ENCODE measurements around the gene MBNL1.
"Not testable (repeated sequence)": the region's sequence is repeated elsewhere in the genome, so short reads cannot be mapped to it uniquely, and the experiment has no call there.

Gene MBNL1

DNA sequence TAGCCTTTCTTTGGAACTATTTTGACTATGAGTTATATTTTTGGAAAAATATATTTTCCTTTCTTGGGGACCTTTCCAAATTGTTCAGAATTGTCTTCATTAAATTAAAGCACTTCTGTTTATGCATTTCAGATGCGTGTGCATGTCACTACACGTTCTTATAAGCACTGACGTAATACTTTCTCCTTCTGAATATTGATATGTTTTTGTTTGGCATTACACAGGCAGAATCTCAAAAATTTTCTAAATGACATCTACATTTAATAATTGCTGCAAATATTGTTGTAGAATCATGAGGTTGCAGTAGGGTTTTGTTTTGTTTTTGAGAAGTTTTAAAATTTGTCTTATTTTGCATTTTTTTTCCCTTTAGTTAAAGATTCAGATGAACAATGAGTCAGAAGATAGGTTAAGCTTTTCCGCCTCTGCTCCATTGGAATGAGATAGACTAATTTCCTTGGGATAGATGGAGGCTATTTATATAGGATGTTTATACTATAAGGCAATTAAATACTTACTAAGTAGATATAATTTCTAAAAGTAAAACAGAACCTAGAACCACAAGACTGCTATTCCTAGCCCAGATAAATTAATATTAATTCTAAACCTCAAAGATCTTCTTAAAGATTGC is 110.8 kb downstream of the MBNL1 start:
- no peak for DNase-seq (ENCODE audit: low spot score)

DNA sequence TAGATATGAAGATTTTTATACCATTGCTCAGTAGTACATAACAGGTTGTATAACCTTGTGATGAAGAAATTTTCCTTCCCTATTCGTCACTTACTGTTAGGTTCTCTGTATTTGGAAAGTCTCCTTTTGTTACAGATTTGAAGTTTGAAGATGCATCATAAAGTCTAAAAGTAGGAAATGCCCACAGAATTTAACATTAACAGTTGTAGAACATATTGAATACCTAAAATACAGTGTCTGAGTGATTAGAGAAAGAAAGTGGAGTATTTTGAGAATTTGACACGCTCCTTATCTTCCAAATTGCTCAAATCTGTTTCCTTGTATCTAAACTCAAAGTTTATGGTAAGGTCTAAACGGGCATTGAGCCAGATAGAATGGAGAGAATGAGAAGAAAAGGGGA is 111.3 kb downstream of the MBNL1 start:
- DNase-seq (ENCODE audit: low spot score) = no peak

DNA sequence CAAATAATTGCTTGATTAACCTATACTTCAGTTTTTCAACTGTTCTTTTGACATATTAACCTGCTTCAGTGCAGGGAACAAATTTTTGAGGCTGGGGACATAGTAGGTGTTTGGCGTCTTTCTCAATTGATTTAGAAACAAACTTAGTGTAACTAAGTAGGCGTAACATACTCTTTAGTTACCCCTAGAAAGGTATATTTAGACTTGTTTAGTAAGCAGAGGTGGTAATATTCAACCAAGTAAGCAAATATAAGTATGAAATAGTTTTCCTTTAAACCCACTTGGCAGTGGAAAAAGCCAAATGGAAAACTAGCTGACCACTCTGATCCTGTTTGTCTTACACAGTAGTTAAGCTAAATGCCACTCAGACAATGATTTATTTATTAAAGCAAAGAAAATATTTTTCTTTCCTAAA is 113.2 kb downstream of the MBNL1 start:
- no peak for DNase-seq (ENCODE audit: low spot score)

DNA sequence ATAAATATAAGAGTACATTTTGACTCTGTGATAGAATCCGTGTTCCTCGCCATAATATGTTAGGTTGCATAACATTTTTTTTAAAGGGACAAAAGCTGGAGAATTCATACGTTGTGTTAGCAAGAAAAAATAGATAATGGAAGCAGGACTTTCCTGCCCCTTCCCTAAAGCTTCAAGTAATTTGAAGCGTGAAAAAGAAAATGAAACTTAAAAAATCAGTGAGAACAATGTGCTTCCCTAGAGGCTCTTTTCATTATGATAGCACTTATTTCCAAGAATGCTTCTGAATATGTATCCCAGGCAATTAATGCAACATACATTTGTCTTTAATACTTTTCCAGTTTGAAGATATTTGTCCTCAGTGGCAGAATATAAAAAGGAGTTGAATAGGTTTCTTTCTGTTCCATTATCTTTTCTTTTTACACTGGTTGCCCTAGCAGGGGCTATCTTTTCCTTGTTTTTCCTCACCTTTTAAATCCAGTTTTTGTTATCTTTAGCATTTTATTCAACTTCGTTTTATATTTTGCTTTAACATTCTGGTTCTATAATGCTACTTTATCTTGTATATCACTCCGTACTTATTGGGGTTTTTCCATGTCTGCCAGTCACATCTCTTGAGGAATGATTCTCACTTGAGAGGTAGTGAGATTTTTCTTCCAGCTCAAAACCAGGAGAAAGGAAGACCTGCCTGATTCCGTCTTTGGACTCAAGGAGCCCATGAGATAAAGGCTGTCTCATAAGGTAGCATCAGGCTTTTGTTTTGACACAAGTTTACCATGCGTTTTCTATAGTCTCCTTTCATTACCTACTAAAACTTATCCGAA is 113.8 kb downstream of the MBNL1 start:
- no peak for DNase-seq (ENCODE audit: low spot score)

DNA sequence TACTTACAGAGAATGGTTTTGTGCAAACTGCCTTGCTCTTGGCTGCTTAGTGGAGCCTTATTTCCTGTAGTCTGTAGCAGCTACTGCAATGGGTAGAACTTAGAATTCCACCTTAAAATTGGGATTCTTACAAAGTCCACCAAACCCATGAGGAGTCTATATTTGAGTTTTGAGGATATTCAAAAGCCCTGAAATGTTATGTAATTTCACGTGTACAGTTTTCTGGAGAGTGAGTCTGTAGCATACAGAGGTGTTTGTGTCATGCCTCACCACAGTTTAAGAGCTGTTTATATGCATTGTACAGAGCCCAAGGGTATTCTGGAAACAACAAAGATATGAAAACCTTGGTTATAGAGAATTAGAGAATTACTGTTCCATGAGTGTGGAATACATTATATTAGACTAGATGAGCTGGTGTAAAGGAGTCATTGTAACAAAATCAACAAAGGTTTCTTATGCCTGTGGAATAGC is 114.4 kb downstream of the MBNL1 start:
- no peak for DNase-seq (ENCODE audit: low spot score)

DNA sequence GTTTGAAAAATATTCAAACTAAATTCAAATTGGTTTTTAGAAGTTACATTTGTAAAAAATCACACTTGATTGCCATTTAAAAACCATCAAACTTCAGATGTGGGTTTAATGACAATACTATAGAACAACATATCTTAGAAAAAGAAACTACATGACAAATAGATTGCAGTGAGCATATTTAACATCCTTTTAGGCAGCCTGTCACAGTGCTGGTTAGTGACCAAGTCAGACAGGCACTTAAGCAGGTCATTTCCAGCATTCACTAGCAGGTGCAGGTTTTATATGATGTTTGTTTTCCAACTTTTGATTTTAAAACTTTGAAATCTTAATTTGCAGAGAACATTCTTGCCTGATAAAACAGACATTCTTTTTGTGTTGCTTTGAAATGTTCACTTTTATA is 115.7 kb downstream of the MBNL1 start:
- no peak for DNase-seq (ENCODE audit: low spot score)

DNA sequence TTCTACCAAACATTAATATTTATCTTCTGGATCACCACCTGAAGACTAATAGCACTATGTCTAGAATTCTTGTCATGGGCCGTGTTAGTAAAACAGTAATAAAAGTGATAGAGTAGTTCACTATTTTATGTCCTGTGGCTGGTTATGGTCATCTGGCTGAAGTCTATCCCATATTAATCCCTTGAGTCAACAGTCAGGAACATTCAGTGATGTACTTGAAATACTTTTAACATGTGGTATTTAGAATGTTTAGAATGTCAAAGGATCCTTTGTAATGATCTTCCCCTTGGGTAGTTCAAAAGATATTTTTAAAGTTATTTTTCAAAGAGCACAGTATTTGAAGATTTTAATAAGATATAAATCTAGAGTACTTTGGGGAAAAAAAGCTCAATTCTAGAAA is 117.0 kb downstream of the MBNL1 start:
- no peak for DNase-seq (ENCODE audit: low spot score)

DNA sequence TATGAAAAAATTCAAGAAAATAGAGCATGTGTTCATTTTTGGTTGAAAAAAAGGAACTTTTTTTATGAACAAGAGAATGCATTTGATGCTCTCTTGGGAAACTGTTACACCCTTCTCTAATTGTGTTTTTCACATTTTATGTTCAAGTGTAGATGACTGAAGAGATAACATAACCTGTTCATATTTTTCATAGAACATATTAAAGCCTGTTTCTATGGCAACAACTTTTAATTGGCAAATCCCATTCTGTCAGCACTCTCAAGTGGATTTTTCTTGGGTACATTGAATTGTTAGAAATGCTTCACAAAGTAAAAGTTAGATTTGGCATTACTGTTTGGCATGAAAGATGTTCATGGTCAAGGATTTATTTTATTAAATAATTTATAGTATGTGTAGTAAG is 117.5 kb downstream of the MBNL1 start:
- DNase-seq (ENCODE audit: low spot score) = no peak

DNA sequence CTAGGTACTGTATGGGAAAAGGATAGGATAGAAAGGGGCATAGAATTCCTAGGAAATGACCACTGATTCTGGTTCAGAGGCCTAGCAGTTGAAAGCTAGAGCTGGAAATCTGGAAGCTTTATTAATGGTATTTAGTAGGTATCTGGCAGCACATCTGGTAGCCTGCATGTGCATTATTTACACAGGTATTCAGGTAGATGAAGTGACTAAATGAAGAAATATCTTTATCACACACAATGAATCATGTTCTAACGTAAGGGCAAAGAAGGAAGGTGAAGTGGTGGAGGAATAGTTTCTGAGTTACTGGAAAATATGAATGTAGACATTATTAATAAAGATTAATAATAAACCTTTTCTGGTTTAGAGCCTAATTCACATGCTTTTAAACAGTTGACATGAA is 119.9 kb downstream of the MBNL1 start:
- no peak for DNase-seq (ENCODE audit: low spot score)

DNA sequence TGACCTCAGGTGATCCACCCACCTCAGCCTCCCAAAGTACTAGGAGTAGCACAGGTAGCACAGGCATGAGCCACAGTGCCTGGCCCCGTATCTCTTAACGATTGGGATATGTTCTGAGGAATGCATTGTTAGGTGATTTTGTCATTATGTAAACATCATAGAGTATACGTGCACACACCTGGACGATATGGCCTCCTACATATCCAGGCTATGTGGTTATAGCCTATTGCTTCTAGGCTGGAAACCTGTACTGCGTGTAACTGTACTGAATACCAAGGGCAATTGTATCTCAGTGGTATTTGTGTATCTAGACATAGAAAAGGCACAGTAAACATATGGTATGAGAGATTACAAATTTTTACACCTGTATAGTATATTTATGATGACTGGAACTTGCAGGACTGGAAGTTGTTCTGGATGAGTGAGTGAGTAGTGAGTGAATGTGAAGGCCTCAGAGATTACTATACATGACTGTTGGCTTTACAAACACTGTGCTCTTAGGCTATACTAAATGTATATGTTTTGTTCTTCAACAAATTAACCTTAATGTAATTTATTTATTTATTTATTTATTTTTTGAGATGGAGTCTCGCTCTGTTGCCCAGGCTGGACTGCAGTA is 120.7 kb downstream of the MBNL1 start:
- no peak for DNase-seq (ENCODE audit: low spot score)

DNA sequence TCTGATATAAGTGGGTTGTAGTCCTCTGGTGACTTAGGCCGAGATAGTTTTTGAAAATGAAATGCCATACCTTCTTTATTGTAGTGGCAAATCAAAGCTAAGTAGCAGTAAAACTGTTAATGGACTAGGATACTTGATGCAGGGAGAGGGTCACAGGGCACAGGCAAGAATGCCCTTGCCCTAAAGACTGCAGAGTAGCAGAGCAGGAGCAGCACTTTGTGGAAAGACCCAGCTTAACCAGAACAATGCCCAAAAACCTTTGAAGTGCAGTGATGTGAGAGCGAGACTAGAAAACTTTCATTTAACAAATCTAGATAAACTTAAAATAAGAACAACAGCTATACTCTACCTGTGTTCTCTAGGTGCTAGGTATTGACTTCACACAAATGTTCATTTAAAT is 121.9 kb downstream of the MBNL1 start:
- DNase-seq (ENCODE audit: low spot score) = no peak

DNA sequence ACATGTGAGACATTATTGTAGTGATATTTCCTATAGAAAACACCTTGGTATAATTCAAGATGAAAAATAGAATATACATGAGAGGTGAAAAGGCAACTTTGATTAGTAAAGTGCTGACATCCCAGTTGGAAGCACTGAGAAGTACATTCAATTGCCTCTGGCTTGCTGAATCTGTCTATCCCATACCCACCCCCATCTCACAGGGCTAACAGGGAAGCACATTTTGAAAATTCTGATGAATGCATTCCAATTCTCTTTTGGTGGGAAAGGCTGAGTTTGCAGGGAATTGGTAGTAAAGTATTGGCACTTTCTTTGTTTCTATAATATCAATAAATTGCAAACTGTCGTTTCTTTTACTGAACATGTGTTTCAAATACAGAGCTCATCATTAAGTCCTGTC is 122.9 kb downstream of the MBNL1 start:
- no peak for DNase-seq (ENCODE audit: low spot score)

DNA sequence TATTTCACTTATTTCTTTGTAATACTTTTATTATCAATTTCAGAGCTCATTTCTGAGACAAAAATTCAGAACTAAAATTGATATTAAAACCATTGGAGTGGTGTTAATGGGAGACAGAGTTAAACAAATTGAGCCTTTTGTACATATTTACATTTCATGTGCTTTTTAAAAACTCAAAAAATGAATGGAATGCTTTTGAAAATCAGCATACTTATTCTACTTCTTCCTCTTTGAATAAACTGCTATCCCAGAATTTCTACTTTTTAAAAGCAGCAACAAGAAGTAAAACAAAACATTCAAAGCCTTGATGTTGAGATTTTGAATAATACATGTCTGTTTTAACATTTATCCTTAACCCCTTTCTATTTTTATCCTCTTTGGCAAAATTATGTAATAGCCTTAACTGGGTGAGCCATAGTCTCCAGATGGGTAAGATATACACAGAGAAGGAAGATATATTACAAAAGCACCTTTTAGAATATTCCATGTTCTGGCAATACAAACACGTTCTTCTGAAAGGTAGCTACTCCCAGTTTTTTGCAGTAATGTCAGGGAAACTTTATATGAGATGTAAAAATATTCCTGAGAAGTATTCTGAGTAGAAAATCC is 123.6 kb downstream of the MBNL1 start:
- DNase-seq (ENCODE audit: low spot score) = no peak

DNA sequence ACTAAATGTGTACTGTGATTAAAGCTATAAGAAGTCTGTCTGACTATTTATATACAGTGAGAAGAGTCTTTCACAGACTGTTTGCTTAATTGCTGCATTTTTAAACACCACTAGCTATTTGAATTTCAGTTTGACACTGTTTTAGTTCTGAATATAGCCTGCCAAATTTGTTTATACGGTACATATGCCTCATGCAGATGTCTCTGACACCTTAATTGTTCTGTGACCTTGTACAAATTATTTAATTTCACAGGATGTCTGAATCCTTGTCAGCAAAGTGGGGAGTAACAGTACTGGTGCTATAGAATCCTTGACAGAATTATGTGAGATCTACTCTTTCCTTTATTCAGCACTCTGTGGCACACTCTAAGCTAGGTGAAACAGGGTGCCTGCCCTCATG is 125.5 kb downstream of the MBNL1 start:
- DNase-seq (ENCODE audit: low spot score) = no peak

DNA sequence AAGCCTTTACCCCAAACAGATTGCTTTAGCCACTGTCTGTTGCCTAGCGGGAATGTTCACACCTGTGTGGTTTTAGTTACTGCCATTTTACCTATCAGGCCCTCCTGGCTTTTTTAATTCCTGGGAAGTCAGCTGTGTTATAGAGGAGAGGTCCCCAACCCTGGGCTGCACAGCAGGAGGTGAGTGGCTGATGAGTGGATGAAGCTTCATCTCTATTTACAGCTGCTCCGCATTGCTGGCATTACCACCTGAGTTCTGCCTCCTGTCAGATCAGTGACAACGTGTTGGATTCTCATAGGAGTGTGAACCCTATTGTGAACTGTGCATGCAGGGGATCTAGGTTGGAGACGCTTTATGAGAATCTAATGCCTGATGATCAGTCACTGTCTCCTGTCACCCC is 127.0 kb downstream of the MBNL1 start:
- no peak for DNase-seq (ENCODE audit: low spot score)

DNA sequence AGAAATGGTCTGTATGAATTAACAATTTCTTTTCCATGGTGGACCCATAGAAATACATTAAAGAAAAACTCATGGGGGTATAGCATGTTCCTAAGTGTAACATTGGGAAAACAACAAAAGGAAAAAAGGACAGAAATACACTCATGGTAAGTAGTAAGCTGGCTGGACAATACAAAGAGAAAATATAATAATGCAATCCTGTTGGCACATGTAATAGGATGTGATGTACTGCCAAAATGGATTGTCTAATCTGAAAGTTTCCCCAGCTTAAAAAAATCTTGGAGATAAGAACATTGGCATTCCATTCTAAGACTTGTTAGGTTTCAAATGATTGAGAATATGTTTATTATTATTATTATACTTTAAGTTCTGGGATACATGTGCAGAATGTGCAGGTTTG is 128.1 kb downstream of the MBNL1 start:
- DNase-seq (ENCODE audit: low spot score) = no peak

DNA sequence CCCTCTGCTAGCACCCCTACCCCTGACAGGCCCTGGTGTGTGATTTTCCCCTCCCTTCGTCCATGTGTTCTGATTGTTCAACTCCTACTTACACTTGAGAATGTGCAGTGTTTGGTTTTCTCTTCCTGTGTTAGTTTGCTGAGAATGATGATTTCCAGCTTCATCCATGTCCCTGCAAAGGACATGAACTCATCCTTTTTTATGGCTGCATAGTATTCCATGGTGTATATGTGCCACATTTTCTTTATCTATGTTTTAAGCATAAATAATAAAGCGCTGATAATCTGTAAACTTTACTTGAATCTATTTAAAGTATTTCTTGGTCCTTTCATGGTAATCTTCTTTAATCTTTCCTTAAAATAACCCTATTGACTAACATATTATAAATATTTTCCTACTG is 128.6 kb downstream of the MBNL1 start:
- DNase-seq (ENCODE audit: low spot score) = not testable (repeated sequence)

DNA sequence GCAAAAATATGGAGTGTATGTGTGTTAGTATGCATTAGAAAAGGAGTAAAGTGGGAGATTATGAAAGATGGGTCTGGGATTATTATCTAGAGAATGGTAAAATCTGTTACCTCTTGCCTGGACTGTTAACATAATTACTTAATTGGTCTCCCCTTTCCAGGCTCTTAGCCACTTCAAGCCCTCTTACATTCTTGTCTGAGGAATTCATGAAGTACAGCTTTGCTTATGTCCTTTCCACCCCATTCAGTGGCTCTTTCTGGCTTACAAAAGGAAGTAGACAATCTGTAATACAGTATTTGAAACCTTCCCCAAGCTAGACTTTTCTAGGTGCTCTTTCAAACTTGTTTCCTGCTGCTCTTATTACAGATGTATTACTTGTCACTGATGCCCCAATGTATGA is 129.8 kb downstream of the MBNL1 start:
- DNase-seq (ENCODE audit: low spot score) = no peak

DNA sequence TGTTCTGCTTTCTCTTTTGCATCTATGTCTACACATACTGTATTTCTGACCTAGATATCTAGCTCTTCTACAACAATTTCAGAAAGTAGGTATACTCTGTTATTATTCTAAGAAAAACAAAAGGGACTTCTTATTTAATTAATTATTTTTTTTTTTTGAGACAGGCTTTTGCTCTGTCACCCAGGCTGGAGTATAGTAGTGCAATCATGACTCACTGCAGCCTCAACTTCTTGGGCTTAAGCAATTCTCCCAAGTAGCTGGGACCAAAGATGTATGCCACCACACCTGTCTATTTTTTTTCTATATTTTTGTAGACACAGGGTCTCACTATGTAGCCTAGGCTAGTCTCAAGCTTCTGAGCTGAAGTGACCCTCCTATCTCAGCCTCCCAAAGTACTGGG is 130.6 kb downstream of the MBNL1 start:
- DNase-seq (ENCODE audit: low spot score) = no peak

DNA sequence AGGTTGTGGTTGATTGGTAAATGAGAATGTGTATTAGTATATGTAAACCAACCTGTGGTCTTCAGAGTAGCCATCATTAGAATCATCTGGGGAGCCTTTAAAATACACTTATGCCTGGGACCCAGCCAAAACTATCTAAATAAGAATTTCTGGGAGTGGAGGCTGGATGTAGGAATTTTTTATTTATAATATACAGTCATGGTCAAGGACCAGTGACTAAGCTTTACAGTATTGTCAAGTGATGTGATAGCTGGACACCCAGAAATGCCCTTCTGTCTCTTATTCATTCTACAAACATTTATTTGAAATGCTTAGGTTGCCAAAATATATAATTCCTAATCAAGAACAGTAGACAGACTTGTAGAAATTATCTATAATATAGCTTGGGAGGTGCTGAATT is 132.2 kb downstream of the MBNL1 start:
- no peak for DNase-seq (ENCODE audit: low spot score)

DNA sequence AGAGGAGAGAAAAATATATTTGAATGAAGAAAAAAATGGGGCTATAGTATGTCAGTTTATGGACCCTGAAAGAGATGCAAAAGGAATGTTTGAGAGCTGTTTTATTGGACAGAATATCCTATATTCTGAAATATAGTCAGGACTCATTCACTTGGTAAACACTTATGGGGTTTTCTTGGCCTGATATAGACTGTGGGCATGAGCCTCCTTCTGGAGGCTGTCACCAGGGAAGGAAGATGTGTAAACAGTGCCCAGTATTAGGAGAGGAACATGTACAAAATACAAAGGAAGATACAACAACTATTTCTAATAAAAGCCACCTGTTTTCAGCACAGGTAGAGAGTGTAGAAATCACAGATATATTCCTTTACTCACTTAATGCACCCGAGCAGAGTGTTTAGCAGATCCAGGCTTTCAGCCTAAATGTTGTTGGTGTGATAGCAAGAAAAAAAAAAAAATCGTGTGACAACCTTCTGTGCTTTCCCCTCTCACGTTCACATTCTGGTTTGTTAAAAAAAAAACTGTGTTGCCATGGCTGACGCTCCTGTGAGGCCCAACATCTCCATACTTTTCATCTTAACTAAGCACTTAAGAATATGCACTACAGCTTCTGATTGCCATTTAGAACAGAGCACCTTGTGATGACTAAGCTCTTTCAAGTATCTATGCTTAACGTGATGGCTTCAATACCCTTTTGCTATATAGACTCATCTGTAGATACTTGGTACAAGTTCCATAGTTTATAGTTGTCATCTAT is 134.1 kb downstream of the MBNL1 start:
- no peak for DNase-seq (ENCODE audit: low spot score)

DNA sequence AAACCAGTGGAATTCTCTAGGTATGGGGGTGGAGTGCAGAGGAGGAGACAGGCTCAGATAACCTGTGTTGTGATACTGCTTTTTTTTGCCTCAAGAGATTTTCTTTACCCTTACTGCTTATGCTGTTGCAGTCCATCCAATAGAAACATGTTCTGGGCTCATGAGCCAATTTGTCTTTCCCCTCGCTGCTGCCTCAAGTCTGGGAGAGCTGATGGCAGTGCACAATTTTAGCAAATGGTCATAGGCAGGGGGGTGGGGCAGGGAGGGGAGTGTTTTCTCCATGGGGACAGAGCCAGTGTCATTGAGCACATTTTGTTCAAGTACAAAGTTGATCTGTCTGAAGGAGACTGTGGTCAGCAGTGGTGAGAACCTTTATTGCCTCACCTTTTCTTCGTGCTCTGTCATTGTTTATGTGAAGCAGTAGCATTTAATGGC is 134.9 kb downstream of the MBNL1 start:
- no peak for DNase-seq (ENCODE audit: low spot score)
